Aorta (tissue), 5 donors: ENCODE results near the gene HMGCS1. TPM values are rescaled to one million over a fixed set of nuclear protein-coding genes. Genes with fewer than 3 reads are reported as not detected.

Experiments used
- ATAC-seq: fragments of 200-7000 bp; cut with Tn5 transposase; one replicate; pipeline ENCODE4 v1.9.1; 2022; ENCODE audit warnings: moderate library complexity; ENCODE audit not compliant: low FRiP score
- DNase-seq, 2 donors: peaks; one replicate each; pipeline ENCODE4 v3.0.0-alpha.2; 2020
- H3K27ac ChIP-seq, 2 donors: one replicate each; pipeline ENCODE4 v1.5.1; 2013; ENCODE audit warnings: low read length in 2 of 2, mild to moderate bottlenecking in 2 of 2, moderate library complexity in 2 of 2, control low read depth in 1 of 2, inconsistent platforms in 1 of 2, low read depth in 1 of 2
- H3K27me3 ChIP-seq, 2 donors: one replicate each; pipeline ENCODE4 v1.6.1; 2013; ENCODE audit warnings: control low read depth in 1 of 2, low read length in 1 of 2, mild to moderate bottlenecking in 1 of 2, moderate library complexity in 1 of 2; ENCODE audit not compliant: insufficient read depth in 2 of 2, control insufficient read depth in 1 of 2
- H3K36me3 ChIP-seq, 2 donors: one replicate each; pipeline ENCODE4 v1.6.1; 2013; ENCODE audit warnings: control low read depth in 1 of 2, low read length in 1 of 2, mild to moderate bottlenecking in 1 of 2; ENCODE audit not compliant: insufficient read depth in 2 of 2, control insufficient read depth in 1 of 2
- H3K4me1 ChIP-seq, 2 donors: one replicate each; pipeline ENCODE4 v1.6.1; 2013; ENCODE audit warnings: low read length in 2 of 2, control low read depth in 1 of 2, mild to moderate bottlenecking in 1 of 2, moderate library complexity in 1 of 2; ENCODE audit not compliant: insufficient read depth in 2 of 2, control insufficient read depth in 1 of 2
- H3K4me3 ChIP-seq, 2 donors: one replicate each; pipeline ENCODE4 v1.5.1; 2013; ENCODE audit warnings: low read length in 2 of 2, control low read depth in 1 of 2, mild to moderate bottlenecking in 1 of 2
- H3K9me3 ChIP-seq: one replicate; pipeline ENCODE4 v1.6.1; 2013; ENCODE audit warnings: mild to moderate bottlenecking, low read length; ENCODE audit not compliant: control insufficient read depth
- WGBS, 2 donors: extraction: QIAGEN DNeasy Blood & Tissue Kit; methylation state at CpG; one replicate each; pipeline ENCODE4 v1.1.7; 2013; 5-methylcytosine and 5-hydroxymethylcytosine counted together
- intact Hi-C, 2 donors: fragments of 100-400 bp; cut with DNase I; formaldehyde crosslinking; loops; one replicate each; pipeline versions ENCODE4 v1.14.2 to v1.15.0; 2022
- polyA plus RNA-seq, 2 donors: library from polyadenylated mRNA; stranded (reverse); fragments of 200-250 nt; gene quantifications; one replicate each; pipeline ENCODE4 v1.2.3, GENCODE V29; 2013
- total RNA-seq, 2 donors: library from RNA; stranded (reverse); fragmentation: NEBNext Ultra II Directional; extraction: Animal tissue kit (Norgen Biotek cat#: 25700); gene quantifications; one replicate each; pipeline ENCODE4 v1.2.1, GENCODE V29; 2021
- donor health status: healthy with polysubstance abuse.
- donor health status: Bipolar disorder and iron deficiency.
- donor health status: DM: no; HTN: no; CAD: no.
- donor health status: DM: no; HTN: no; CAD: no.
- donor health status: DM: yes; HTN: yes; CAD: no.

The HMGCS1 gene
- total and polyA plus RNA-seq, 4 donors: 12.6 to 57.9 (median 29.4) TPM

DNA sequence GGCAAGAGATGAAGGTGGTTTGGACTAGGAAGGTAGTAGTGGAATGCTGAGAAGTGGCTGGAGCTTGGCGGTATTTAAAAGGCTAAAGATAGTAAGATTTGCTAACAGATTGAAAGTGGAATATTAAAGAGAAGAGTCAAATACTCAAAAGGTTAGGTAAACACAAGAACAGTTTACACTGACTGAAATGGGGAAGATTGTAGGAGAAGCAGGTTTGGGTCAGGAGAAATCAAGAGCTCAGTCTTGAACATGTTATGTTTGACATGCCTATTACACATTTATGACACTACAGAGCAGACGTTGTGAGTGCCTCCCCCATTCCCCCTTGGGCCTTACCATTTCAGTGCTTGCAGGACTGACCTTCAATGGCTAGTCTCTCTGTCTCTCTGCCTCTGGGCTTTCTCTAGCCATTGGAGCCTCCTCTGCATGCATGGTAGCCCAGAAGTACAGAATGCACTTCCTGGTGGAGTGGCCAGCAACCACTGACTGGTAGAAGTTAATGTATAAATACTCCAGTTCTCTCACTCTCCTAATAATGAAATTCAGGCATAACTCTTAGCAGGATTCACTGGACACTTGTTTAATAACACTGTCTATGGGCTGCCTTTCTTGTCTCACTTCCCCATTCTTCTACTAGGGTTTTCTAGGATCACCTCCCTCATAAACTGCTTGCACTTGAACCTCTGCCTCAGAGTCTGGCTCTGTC, 56.8 kb downstream of the HMGCS1 start:
- WGBS, 2 donors: 44 to 47% methylated on average over 2 of the region's 2 CpGs
- Histone ChIP-seq H3K27me3 (peaks cover 0 to 2% of the 10 kb centered on the region in 2 donors), H3K36me3 (no peaks in the 10 kb centered on the region), H3K9me3 (no peaks in the 10 kb centered on the region), H3K4me3 (no peak overlapping the region), H3K27ac (no peak overlapping the region), H3K4me1 (no peaks in the 10 kb centered on the region)
- no peak for ATAC-seq
- intact Hi-C loops: no loop called here
- no peak for DNase-seq

GRCh38 chr5:43255704-43256103, 57.5 kb downstream of the HMGCS1 start:
- H3K9me3 ChIP-seq: no peaks in the 10 kb centered on the region
- H3K4me3 ChIP-seq: no peak overlapping the region
- H3K27ac ChIP-seq: no peak overlapping the region
- H3K27me3 ChIP-seq: peaks cover 0 to 2% of the 10 kb centered on the region in 2 donors
- ATAC-seq: no peak
- DNase-seq: no peak
- H3K4me1 ChIP-seq: no peaks in the 10 kb centered on the region
- WGBS, 2 donors: 74 to 81% methylated on average over 2 of the region's 2 CpGs
- H3K36me3 ChIP-seq: no peaks in the 10 kb centered on the region
- intact Hi-C loops: no loop called here

- H3K9me3 ChIP-seq: no peaks in the 10 kb centered on the region
- H3K27ac ChIP-seq: no peak overlapping the region
- H3K36me3 ChIP-seq: no peaks in the 10 kb centered on the region
- no peak for DNase-seq
- H3K27me3 ChIP-seq: peaks cover 0 to 2% of the 10 kb centered on the region in 2 donors
- ATAC-seq: no peak
- WGBS, 2 donors: 78 to 81% methylated on average over 5 of the region's 5 CpGs
- H3K4me1 ChIP-seq: no peaks in the 10 kb centered on the region
- no peak overlapping the region for H3K4me3 ChIP-seq
- intact Hi-C loops: no loop called here
Measured at GRCh38 chr5:43251754-43252153, 61.5 kb downstream of the HMGCS1 start.

- no peaks in the 10 kb centered on the region for H3K9me3 ChIP-seq
- no peaks in the 10 kb centered on the region for H3K27me3 ChIP-seq
- no peak for DNase-seq
- no peak overlapping the region for H3K4me3 ChIP-seq
- H3K4me1 ChIP-seq: no peaks in the 10 kb centered on the region
- no peak for ATAC-seq
- no peaks in the 10 kb centered on the region for H3K36me3 ChIP-seq
- intact Hi-C loops: no loop called here
- WGBS, 2 donors: 89 to 93% methylated on average over 19 of the region's 19 CpGs
- no peak overlapping the region for H3K27ac ChIP-seq
Measured at GRCh38 chr5:43245724-43246385, 67.4 kb downstream of the HMGCS1 start.

- H3K27me3 ChIP-seq: no peaks in the 10 kb centered on the region
- ATAC-seq (no peak), DNase-seq (no peak)
- H3K27ac ChIP-seq: no peak overlapping the region
- H3K9me3 ChIP-seq: no peaks in the 10 kb centered on the region
- no peaks in the 10 kb centered on the region for H3K4me1 ChIP-seq
- no peaks in the 10 kb centered on the region for H3K36me3 ChIP-seq
- 56 to 57% methylated on average over 11 of the region's 11 CpGs for WGBS, 2 donors
- intact Hi-C loops: no loop called here
- H3K4me3 ChIP-seq: no peak overlapping the region
Measured at GRCh38 chr5:43244823-43245565, 68.2 kb downstream of the HMGCS1 start.

DNA sequence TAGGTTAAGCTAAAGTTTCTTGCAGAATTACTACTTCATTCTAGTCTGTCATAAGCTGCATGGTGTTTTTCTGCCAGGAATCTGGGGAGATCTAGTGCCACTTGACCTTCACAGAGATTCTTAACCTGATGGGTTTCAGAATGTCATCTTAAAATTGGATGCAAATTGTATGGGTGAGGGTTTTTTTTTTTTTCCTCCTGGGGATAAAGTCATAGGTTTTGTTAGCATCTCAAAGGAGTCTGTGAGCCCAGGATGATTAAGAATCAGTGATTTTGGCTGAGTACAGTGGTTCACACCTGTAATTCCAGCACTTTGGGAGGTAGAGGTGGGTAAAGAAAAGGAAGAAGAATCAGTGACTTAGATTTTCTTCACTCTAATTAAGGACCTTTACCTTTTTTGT, 69.9 kb downstream of the HMGCS1 start:
- ATAC-seq: no peak
- Histone ChIP-seq H3K9me3 (no peaks in the 10 kb centered on the region), H3K27ac (no peak overlapping the region), H3K4me1 (no peaks in the 10 kb centered on the region), H3K27me3 (no peaks in the 10 kb centered on the region), H3K4me3 (no peak overlapping the region), H3K36me3 (no peaks in the 10 kb centered on the region)
- no peak for DNase-seq
- intact Hi-C loops: no loop called here

GRCh38 chr5:43242196-43242595, 71.0 kb downstream of the HMGCS1 start:
- 60 to 61% methylated on average over 1 of the region's 1 CpG for WGBS, 2 donors
- Histone ChIP-seq H3K27ac (no peak overlapping the region), H3K36me3 (no peaks in the 10 kb centered on the region), H3K4me3 (no peak overlapping the region), H3K27me3 (no peaks in the 10 kb centered on the region), H3K9me3 (no peaks in the 10 kb centered on the region), H3K4me1 (no peaks in the 10 kb centered on the region)
- ATAC-seq (no peak), DNase-seq (no peak)
- intact Hi-C loops: no loop called here
